Psoas muscle (tissue), 8 donors: Measurements from ENCODE around the gene PKDCC. TPM values are rescaled to one million over a fixed set of nuclear protein-coding genes. Genes with fewer than 3 reads are reported as not detected.

Experiments used
- ATAC-seq, 4 donors: fragments of 200-7000 bp; cut with Tn5 transposase; one replicate each; pipeline ENCODE4 v1.9.1; 2020; ENCODE audit warnings: moderate library complexity in 3 of 4, mild to moderate bottlenecking in 2 of 4
- DNase-seq, 2 donors: peaks; one replicate each; pipeline ENCODE4 v3.0.0-alpha.2; 2020
- H3K27ac ChIP-seq: fragments of 200-600 bp; one replicate; pipeline ENCODE4 v1.8.0; 2022
- H3K27me3 ChIP-seq, 3 donors: fragments of 200-600 bp in 1 of 3; one replicate each; pipeline versions ENCODE4 v1.6.1 to v1.8.0; 2013 to 2022; ENCODE audit warnings: low read length in 2 of 3, mild to moderate bottlenecking in 2 of 3, moderate library complexity in 1 of 3; ENCODE audit not compliant: insufficient read depth in 3 of 3
- H3K36me3 ChIP-seq, 2 donors: fragments of 200-600 bp in 1 of 2; one replicate each; pipeline versions ENCODE4 v1.6.1 to v1.8.0; 2013 to 2022; ENCODE audit warnings: low read depth in 1 of 2, mild to moderate bottlenecking in 1 of 2, moderate library complexity in 1 of 2; ENCODE audit not compliant: insufficient read depth in 1 of 2
- H3K4me1 ChIP-seq: fragments of 200-600 bp; one replicate; pipeline ENCODE4 v1.8.0; 2022
- H3K4me3 ChIP-seq: fragments of 200-600 bp; one replicate; pipeline ENCODE4 v1.8.0; 2022; ENCODE audit warnings: mild to moderate bottlenecking
- H3K9me3 ChIP-seq: fragments of 200-600 bp; one replicate; pipeline ENCODE4 v1.8.0; 2022
- CTCF ChIP-seq: fragments of 200-600 bp; IDR thresholded peaks from one replicate; pipeline ENCODE4 v1.8.0; 2022; ENCODE audit warnings: antibody characterized with exemption
- WGBS, 3 donors: extraction: QIAGEN DNeasy Blood & Tissue Kit; methylation state at CpG; one replicate each; pipeline versions ENCODE4 v1.1.6 to v1.1.7; 2013; 5-methylcytosine and 5-hydroxymethylcytosine counted together
- intact Hi-C, 2 donors: fragments of 100-400 bp; cut with DNase I; formaldehyde crosslinking; loops; one replicate each; pipeline versions ENCODE4 v1.11.0 to v1.14.2; 2022
- polyA plus RNA-seq, 3 donors: library from polyadenylated mRNA; stranded (reverse); fragments of 200-250 nt; gene quantifications; one replicate each; pipeline ENCODE4 v1.2.3, GENCODE V29; 2013
- total RNA-seq, 4 donors: library from RNA; stranded (reverse); fragmentation: NEBNext Ultra II Directional in 2 of 4; extraction: Animal tissue kit (Norgen Biotek cat#: 25700) in 2 of 4; gene quantifications; one replicate each; pipeline versions ENCODE4 v1.2.1 to v1.2.4, GENCODE V29; 2021 to 2023
- donor health status: healthy with polysubstance abuse.
- donor health status: DM: no; HTN: no; CAD: no; lungs with moderate emphysema.
- donor health status: Bipolar disorder and iron deficiency.
- donor health status: healthy.
- donor health status: DM: yes; HTN: yes; CAD: no.
- donor health status: DM: no; HTN: no; CAD: no.
- donor health status: DM: no; HTN: no; CAD: no.
- donor health status: DM: yes; HTN: yes; CAD: no.

Gene PKDCC
- total and polyA plus RNA-seq, 7 donors, result 45.6 to 209 (median 153) TPM

- Histone ChIP-seq H3K4me3 (no peak overlapping the region), H3K27ac (no peak overlapping the region), H3K36me3 (no peaks in the 10 kb centered on the region), H3K9me3 (no peaks in the 10 kb centered on the region), H3K4me1 (peaks cover 11% of the 10 kb centered on the region), H3K27me3 (no peaks in the 10 kb centered on the region)
- no peak for TF ChIP-seq CTCF
- no peak for ATAC-seq
- WGBS, 3 donors, result 93% methylated on average over 6 of the region's 6 CpGs
- DNase-seq, result no peak
- intact Hi-C loops, result loop anchor here (5.0 kb wide), 2 partner anchors 98 to 138 kb away; no protein-coding TSS in a partner anchor
Measured at GRCh38 chr2:42099438-42100173, 51.8 kb downstream of the PKDCC start.

GRCh38 chr2:42100683-42101205, 52.9 kb downstream of the PKDCC start:
- intact Hi-C loops, result no loop called here
- 88 to 94% (median 90%) methylated on average over 18 to 20 of the region's 20 CpGs for WGBS, 3 donors
- Histone ChIP-seq H3K36me3 (no peaks in the 10 kb centered on the region), H3K9me3 (no peaks in the 10 kb centered on the region), H3K27ac (peak overlapping the region; percentile 75), H3K27me3 (no peaks in the 10 kb centered on the region), H3K4me1 (peaks cover 11% of the 10 kb centered on the region), H3K4me3 (peak overlapping the region; percentile 64)
- TF ChIP-seq CTCF, result no peak
- ATAC-seq (no peak), DNase-seq (peak in 1 of 2 donors; percentile 55)

- TF ChIP-seq CTCF, result no peak
- Histone ChIP-seq H3K27me3 (no peaks in the 10 kb centered on the region), H3K4me1 (peaks cover 11% of the 10 kb centered on the region), H3K27ac (peak overlapping the region; percentile 75), H3K36me3 (no peaks in the 10 kb centered on the region), H3K4me3 (peak overlapping the region; percentile 64), H3K9me3 (no peaks in the 10 kb centered on the region)
- DNase-seq (peak; percentile 61 to 67), ATAC-seq (peak; percentile 69 to 80 (median 74))
- intact Hi-C loops, result no loop called here
- 12 to 20% (median 15%) methylated on average over 36 to 77 of the region's 77 CpGs for WGBS, 3 donors
Measured at GRCh38 chr2:42101206-42102023, 53.6 kb downstream of the PKDCC start.

GRCh38 chr2:42102024-42102590, 54.3 kb downstream of the PKDCC start:
- peak; percentile 32 to 58 (median 40) for ATAC-seq
- intact Hi-C loops, result no loop called here
- Histone ChIP-seq H3K9me3 (no peaks in the 10 kb centered on the region), H3K4me3 (peak overlapping the region; percentile 64), H3K27me3 (no peaks in the 10 kb centered on the region), H3K4me1 (peaks cover 11% of the 10 kb centered on the region), H3K27ac (peak overlapping the region; percentile 75), H3K36me3 (no peaks in the 10 kb centered on the region)
- WGBS, 3 donors, result 10 to 13% (median 12%) methylated on average over 33 of the region's 33 CpGs
- no peak for TF ChIP-seq CTCF
- peak; percentile 41 to 70 for DNase-seq
